HepG2 (cell line): ENCODE data around the gene HRH3. TPM values are rescaled to one million over a fixed set of nuclear protein-coding genes. Genes with fewer than 3 reads are reported as not detected.
A peak's percentile ranks its signal among the peaks of the same experiment; 100 is the strongest.

Experiments
- MAZ ChIP-seq, 2 experiments: sonication (generic) in 1 of 2; formaldehyde crosslinking in 1 of 2; IDR thresholded peaks; 2 replicates each; pipeline versions ENCODE4 v1.5.0 to v1.6.1; 2012 to 2020; ENCODE audit warnings: low read depth in 2 of 2, mild to moderate bottlenecking in 2 of 2, borderline replicate concordance in 1 of 2, improper control_type of control experiment in 1 of 2, low read length in 1 of 2, missing genetic modification reagents in 1 of 2, moderate library complexity in 1 of 2
- MTERF4 ChIP-seq: sonication (generic); formaldehyde crosslinking; IDR thresholded peaks from 2 replicates; pipeline ENCODE4 v1.8.0; 2023; ENCODE audit warnings: mild to moderate bottlenecking, missing genetic modification reagents
- NR3C1 ChIP-seq: sonication (generic); formaldehyde crosslinking; IDR thresholded peaks from 2 replicates; pipeline ENCODE4 v1.4.0; 2020; ENCODE audit warnings: missing genetic modification reagents
- PITX1 ChIP-seq: sonication (generic); formaldehyde crosslinking; IDR thresholded peaks from 2 replicates; pipeline ENCODE4 v1.5.1; 2020; ENCODE audit warnings: mild to moderate bottlenecking, missing genetic modification reagents
- RBAK ChIP-seq: sonication (generic); formaldehyde crosslinking; IDR thresholded peaks from 2 replicates; pipeline ENCODE4 v1.5.1; 2020; ENCODE audit warnings: mild to moderate bottlenecking, missing genetic modification reagents
- RERE ChIP-seq: IDR thresholded peaks from 2 replicates; pipeline ENCODE4 v1.6.1; 2016; ENCODE audit warnings: low read depth, missing genetic modification reagents, missing compliant biosample characterization
- SAFB2 ChIP-seq: sonication (generic); formaldehyde crosslinking; IDR thresholded peaks from 2 replicates; pipeline ENCODE4 v1.5.1; 2020; ENCODE audit warnings: missing genetic modification reagents, low read depth, mild to moderate bottlenecking, borderline replicate concordance
- TEAD2 ChIP-seq: sonication (generic); formaldehyde crosslinking; IDR thresholded peaks from 2 replicates; pipeline ENCODE4 v1.9.0; 2021; ENCODE audit warnings: missing genetic modification reagents
- ZFP37 ChIP-seq: sonication (generic); formaldehyde crosslinking; IDR thresholded peaks from 2 replicates; pipeline ENCODE4 v1.4.0; 2020; ENCODE audit warnings: missing genetic modification reagents, borderline replicate concordance
- ZNF235 ChIP-seq: sonication (generic); formaldehyde crosslinking; IDR thresholded peaks from 2 replicates; pipeline ENCODE4 v1.8.1; 2023; ENCODE audit warnings: mild to moderate bottlenecking, missing genetic modification reagents, borderline replicate concordance
- ZNF317 ChIP-seq: sonication (generic); formaldehyde crosslinking; IDR thresholded peaks from 2 replicates; pipeline ENCODE4 v1.5.0; 2020; ENCODE audit warnings: mild to moderate bottlenecking, missing genetic modification reagents
- ZNF567 ChIP-seq: sonication (generic); formaldehyde crosslinking; IDR thresholded peaks from 2 replicates; pipeline ENCODE4 v1.8.1; 2023; ENCODE audit warnings: mild to moderate bottlenecking, missing genetic modification reagents, borderline replicate concordance
- ZNF841 ChIP-seq: sonication (generic); formaldehyde crosslinking; IDR thresholded peaks from 2 replicates; pipeline ENCODE4 v1.8.1; 2023; ENCODE audit warnings: missing genetic modification reagents, borderline replicate concordance
- ZNF878 ChIP-seq: sonication (generic); formaldehyde crosslinking; IDR thresholded peaks from 2 replicates; pipeline ENCODE4 v1.8.1; 2023; ENCODE audit warnings: mild to moderate bottlenecking, missing genetic modification reagents, moderate library complexity
- polyA plus RNA-seq, 8 experiments: library from polyadenylated mRNA; depleted of rRNA in 3 of 8; stranded (reverse) in 7 of 8; unstranded in 1 of 8; fragments of >200 nt; fragmentation: Illumina TruSeq in 4 of 8; extraction: Trizol in 4 of 8; gene quantifications; 2 replicates each; pipeline versions ENCODE4 v1.2.1 to v1.2.3, GENCODE V29; 2011 to 2016; ENCODE audit warnings: low read depth in 4 of 8, missing spikeins in 1 of 8, mixed read lengths in 1 of 8; ENCODE audit not compliant: insufficient read depth in 1 of 8
- total RNA-seq, 5 experiments: library from RNA; depleted of rRNA; stranded (reverse); fragments of >200 nt; fragmentation: Illumina TruSeq; extraction: Trizol; gene quantifications; 2 replicates each; pipeline ENCODE4 v1.2.3, GENCODE V29; 2016; ENCODE audit warnings: low read depth in 1 of 5
- TF ChIP-seq, protein P1 (sequence below): sonication (generic); formaldehyde crosslinking; IDR thresholded peaks from 2 replicates; pipeline ENCODE4 v1.4.0; 2020; ENCODE audit warnings: missing genetic modification reagents, borderline replicate concordance

Gene HRH3
- total and polyA plus RNA-seq, 2 of the 13 experiments (the other 11 are each of a cell fraction or from before 2014, with no cell fraction given), result 0.18 TPM; not detected in 1

DNA sequence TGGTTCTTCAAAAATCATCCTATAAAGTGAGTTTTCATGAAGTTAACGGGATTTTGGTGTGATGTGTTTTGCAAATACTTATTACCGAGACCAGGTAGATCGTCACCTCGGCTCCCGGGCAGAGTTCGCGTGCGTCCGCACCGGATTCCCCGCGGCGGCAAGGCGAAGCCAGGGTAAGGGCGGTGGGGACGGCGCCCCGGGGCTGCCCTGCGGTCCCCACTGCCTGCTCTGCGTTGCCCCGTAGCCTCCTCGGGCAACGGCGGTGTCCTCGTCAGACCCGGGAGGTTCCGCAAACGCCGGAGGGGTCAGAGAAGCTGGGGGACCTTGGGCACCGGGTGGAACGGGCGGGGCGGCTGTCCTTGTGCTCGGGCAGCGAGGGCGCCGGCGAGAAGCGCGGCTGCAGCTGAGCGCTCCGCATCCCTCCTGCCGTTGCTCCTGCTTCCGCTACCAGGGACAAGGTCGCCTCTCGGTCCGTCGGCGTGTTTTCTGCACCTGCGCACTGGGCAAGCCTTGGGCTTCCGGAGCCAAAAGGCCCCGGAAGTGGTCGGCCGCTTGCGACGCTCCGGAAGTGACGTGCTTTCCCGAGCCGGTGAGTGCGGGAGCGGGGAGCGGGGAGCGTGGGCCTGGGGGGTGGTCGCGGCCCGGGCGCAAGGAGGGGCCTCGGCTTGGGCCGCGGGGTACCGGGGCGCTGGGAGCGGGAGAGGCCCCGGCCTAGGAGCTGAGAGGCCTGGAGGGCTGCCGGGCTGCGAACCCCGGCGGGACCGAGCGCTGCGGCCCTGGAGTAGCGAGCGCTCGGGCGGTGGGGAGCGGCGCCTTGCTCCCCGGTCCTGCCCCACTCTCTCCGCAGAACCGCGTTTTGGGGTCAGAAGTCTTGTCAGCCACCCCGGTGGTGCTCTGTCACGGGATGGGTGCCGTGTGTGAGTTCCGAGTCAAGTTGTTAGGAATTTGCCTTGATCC lies 37.3 kb downstream of the HRH3 start, which contains the start of gene MTG2 (continued):
- TF ChIP-seq RERE, result peak; percentile 22; the same call in 1 of the 2 replicates
- 0 out of 2 replicates have a peak, but pooled peaks have one; percentile 50 for TF ChIP-seq MAZ (IDR thresholded peaks at IDR 0.05; ENCODE audit: borderline replicate concordance, low read depth, low read length)
- TF ChIP-seq MAZ (CRISPR knock-in tag; IDR thresholded peaks at IDR 0.05; ENCODE audit: low read depth), result peak; percentile 99
- TF ChIP-seq, protein P1, sequence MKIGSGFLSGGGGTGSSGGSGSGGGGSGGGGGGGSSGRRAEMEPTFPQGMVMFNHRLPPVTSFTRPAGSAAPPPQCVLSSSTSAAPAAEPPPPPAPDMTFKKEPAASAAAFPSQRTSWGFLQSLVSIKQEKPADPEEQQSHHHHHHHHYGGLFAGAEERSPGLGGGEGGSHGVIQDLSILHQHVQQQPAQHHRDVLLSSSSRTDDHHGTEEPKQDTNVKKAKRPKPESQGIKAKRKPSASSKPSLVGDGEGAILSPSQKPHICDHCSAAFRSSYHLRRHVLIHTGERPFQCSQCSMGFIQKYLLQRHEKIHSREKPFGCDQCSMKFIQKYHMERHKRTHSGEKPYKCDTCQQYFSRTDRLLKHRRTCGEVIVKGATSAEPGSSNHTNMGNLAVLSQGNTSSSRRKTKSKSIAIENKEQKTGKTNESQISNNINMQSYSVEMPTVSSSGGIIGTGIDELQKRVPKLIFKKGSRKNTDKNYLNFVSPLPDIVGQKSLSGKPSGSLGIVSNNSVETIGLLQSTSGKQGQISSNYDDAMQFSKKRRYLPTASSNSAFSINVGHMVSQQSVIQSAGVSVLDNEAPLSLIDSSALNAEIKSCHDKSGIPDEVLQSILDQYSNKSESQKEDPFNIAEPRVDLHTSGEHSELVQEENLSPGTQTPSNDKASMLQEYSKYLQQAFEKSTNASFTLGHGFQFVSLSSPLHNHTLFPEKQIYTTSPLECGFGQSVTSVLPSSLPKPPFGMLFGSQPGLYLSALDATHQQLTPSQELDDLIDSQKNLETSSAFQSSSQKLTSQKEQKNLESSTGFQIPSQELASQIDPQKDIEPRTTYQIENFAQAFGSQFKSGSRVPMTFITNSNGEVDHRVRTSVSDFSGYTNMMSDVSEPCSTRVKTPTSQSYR (CRISPR knock-in tag), result peak; percentile 29
- TF ChIP-seq ZFP37 (CRISPR knock-in tag), result peak; percentile 93
- peak; percentile 80 for TF ChIP-seq ZNF235
- peak; percentile 94 for TF ChIP-seq ZNF841 (CRISPR knock-in tag)
- peak; percentile 63; the same call in 1 of the 2 replicates for TF ChIP-seq MTERF4 (CRISPR knock-in tag)
- TF ChIP-seq NR3C1 (CRISPR knock-in tag), result peak; percentile 30; the same call in 1 of the 2 replicates
- peak; percentile 90 for TF ChIP-seq PITX1 (CRISPR knock-in tag)
- TF ChIP-seq ZNF317, result peak; percentile 86
- peak; percentile 64; the same call in 1 of the 2 replicates for TF ChIP-seq ZNF878
- peak; percentile 86; the same call in 1 of the 2 replicates for TF ChIP-seq ZNF567
- TF ChIP-seq SAFB2, result peak; percentile 99
- peak; percentile 88; the same call in 1 of the 2 replicates for TF ChIP-seq TEAD2 (CRISPR knock-in tag)
- no peak; the same call in 1 of the 2 replicates for TF ChIP-seq RBAK (CRISPR knock-in tag)
